GM18508 (cell line): Measurements from ENCODE around the gene MROH7.
"Not testable (repeated sequence)": the region's sequence is repeated elsewhere in the genome, so short reads cannot be mapped to it uniquely, and the experiment has no call there.

Source experiments
- ATAC-seq: cut with Tn5 transposase; IDR thresholded peaks from one replicate; pipeline ENCODE4 v1.9.1; 2021; ENCODE audit warnings: moderate number of reproducible peaks; ENCODE audit not compliant: insufficient read depth, unreplicated experiment

MROH7 gene

GRCh38 chr1:54609301-54609921 is 32.2 kb upstream of the MROH7 start:
- no peak for ATAC-seq

- no peak for ATAC-seq
These were observed 31.5 kb upstream of the MROH7 start for GRCh38 chr1:54610048-54610447.

- no peak for ATAC-seq
These were observed 30.7 kb upstream of the MROH7 start for GRCh38 chr1:54610601-54611580.

- ATAC-seq, result no peak
These were observed 30.0 kb upstream of the MROH7 start for GRCh38 chr1:54611621-54612020.

GRCh38 chr1:54614024-54614423 is 27.6 kb upstream of the MROH7 start:
- ATAC-seq, result no peak

GRCh38 chr1:54614563-54614962 is 27.0 kb upstream of the MROH7 start:
- ATAC-seq, result no peak

GRCh38 chr1:54615531-54616279 is 25.9 kb upstream of the MROH7 start:
- no peak for ATAC-seq

- no peak for ATAC-seq
These were observed 21.8 kb upstream of the MROH7 start for GRCh38 chr1:54619749-54620148.

- ATAC-seq, result no peak
These were observed 18.2 kb upstream of the MROH7 start, which contains the start of gene FAM151A for GRCh38 chr1:54623216-54624007. FAM151A (minus strand) TSS chr1:54623525; CDS start chr1:54623395, 130 bp downstream.

GRCh38 chr1:54624466-54625464 is 16.8 kb upstream of the MROH7 start:
- ATAC-seq, result no peak

GRCh38 chr1:54627196-54627595 is 14.4 kb upstream of the MROH7 start:
- ATAC-seq, result no peak

GRCh38 chr1:54635804-54636203 is 5.8 kb upstream of the MROH7 start:
- not testable (repeated sequence) for ATAC-seq

GRCh38 chr1:54636461-54637446 is 4.8 kb upstream of the MROH7 start:
- ATAC-seq, result not testable (repeated sequence)

- ATAC-seq, result no peak
These were observed 1.2 kb upstream of the MROH7 start for GRCh38 chr1:54640361-54640760.

- ATAC-seq, result no peak
These were observed 2.1 kb downstream of the MROH7 start for GRCh38 chr1:54643736-54644135.

GRCh38 chr1:54645806-54646676 is 4.5 kb downstream of the MROH7 start:
- ATAC-seq, result no peak
